MCF 10A (cell line): ENCODE data around the gene CSF1. TPM values are rescaled to one million over a fixed set of nuclear protein-coding genes. Genes with fewer than 3 reads are reported as not detected.

Experiments used
- BruUV-seq: library from RNA; stranded (reverse); fragments of 400-500 nt; replicated peaks from 2 replicates; lab custom pipeline; 2021; lab: Mats Ljungman, UMichigan
- CTCF ChIA-PET: fragments of 300-600 bp; sonication (Branson Sonifier 250); formaldehyde crosslinking; extraction: SDS; loops from one replicate; lab custom pipeline; 2021; ENCODE audit warnings: antibody characterized with exemption, inconsistent platforms; lab: Yijun Ruan, JAX
- POLR2A ChIA-PET: fragments of 300-600, 350-650 bp; sonication (Branson Sonifier 250); formaldehyde crosslinking; extraction: SDS; loops from one replicate; lab custom pipeline; 2020; ENCODE audit warnings: antibody characterized with exemption, inconsistent platforms; lab: Yijun Ruan, JAX
- DNase-seq: peaks from one replicate; pipeline ENCODE4 v3.0.0-alpha.2; 2018; ENCODE audit not compliant: unreplicated experiment
- H3K27ac Mint-ChIP-seq: one replicate; pipeline ENCODE4 v1.8.0; 2022; ENCODE audit warnings: mild to moderate bottlenecking, low read depth, mixed read lengths; ENCODE audit not compliant: unreplicated experiment
- H3K27me3 Mint-ChIP-seq: one replicate; pipeline ENCODE4 v1.8.0; 2022; ENCODE audit warnings: mixed read lengths; ENCODE audit not compliant: insufficient read depth, unreplicated experiment
- H3K36me3 Mint-ChIP-seq: one replicate; pipeline ENCODE4 v1.8.0; 2022; ENCODE audit warnings: mild to moderate bottlenecking, moderate library complexity, mixed read lengths; ENCODE audit not compliant: insufficient read depth, unreplicated experiment
- H3K4me1 Mint-ChIP-seq: one replicate; pipeline ENCODE4 v1.8.0; 2022; ENCODE audit warnings: mixed read lengths; ENCODE audit not compliant: insufficient read depth, unreplicated experiment
- H3K4me3 Mint-ChIP-seq: one replicate; pipeline ENCODE4 v1.8.0; 2022; ENCODE audit warnings: mild to moderate bottlenecking, moderate library complexity, mixed read lengths; ENCODE audit not compliant: unreplicated experiment
- H3K9me3 Mint-ChIP-seq: one replicate; pipeline ENCODE4 v1.8.0; 2022; ENCODE audit warnings: mixed read lengths; ENCODE audit not compliant: unreplicated experiment
- CTCF ChIP-seq: fragments of 200-600 bp; IDR thresholded peaks from one replicate; pipeline ENCODE4 v1.8.0; 2022; ENCODE audit warnings: antibody characterized with exemption, mild to moderate bottlenecking; ENCODE audit not compliant: unreplicated experiment
- intact Hi-C: fragments of 100-400 bp; cut with micrococcal nuclease; formaldehyde crosslinking; loops from 2 replicates; pipeline ENCODE4 v1.14.1; 2022
- total RNA-seq: library from RNA; stranded (reverse); gene quantifications from 2 replicates; pipeline ENCODE4 v1.2.3, GENCODE V29; 2022

Gene CSF1
- total RNA-seq, 1 experiment from 2014 or later: 6.3 TPM

- no TSS peak for BruUV-seq
- H3K4me3 Mint-ChIP-seq: no peak overlapping the region
- H3K27me3 Mint-ChIP-seq: no peaks in the 10 kb centered on the region
- H3K27ac Mint-ChIP-seq: no peak overlapping the region
- POLR2A ChIA-PET: interaction anchor here (0.8 kb wide), 1 partner anchor 37 kb away, joined by 4 read pairs; no protein-coding TSS in a partner anchor
- no peaks in the 10 kb centered on the region for H3K36me3 Mint-ChIP-seq
- CTCF ChIA-PET: interaction anchor here (0.6 to 1.6 kb wide), 2 partner anchors 56 to 110 kb away, joined by 5 to 9 read pairs; partner anchors contain the start of gene AHCYL1
- intact Hi-C loops: loop anchor here (10.0 kb wide), 1 partner anchor 110 kb away; the partner anchor contains the start of gene AHCYL1
- no peaks in the 10 kb centered on the region for H3K9me3 Mint-ChIP-seq
- peaks cover 41% of the 10 kb centered on the region for H3K4me1 Mint-ChIP-seq
- no peak for DNase-seq
- no peak for TF ChIP-seq CTCF
Measured at GRCh38 chr1:109874445-109874844, 36.2 kb upstream of the CSF1 start.

- DNase-seq: no peak
- Mint-ChIP-seq H3K4me1 (peaks cover 41% of the 10 kb centered on the region), H3K27me3 (no peaks in the 10 kb centered on the region), H3K4me3 (no peak overlapping the region), H3K9me3 (no peaks in the 10 kb centered on the region), H3K27ac (no peak overlapping the region), H3K36me3 (no peaks in the 10 kb centered on the region)
- TF ChIP-seq CTCF: no peak
- intact Hi-C loops: loop anchor here (2.0 to 10.0 kb wide), 4 partner anchors 17 to 109 kb away; partner anchors contain the start of genes AHCYL1 and CSF1
- no TSS peak for BruUV-seq
- ChIA-PET POLR2A (interaction anchor here (0.9 kb wide), 1 partner anchor 95 kb away, joined by 3 read pairs; no protein-coding TSS in a partner anchor), CTCF (interaction anchor here (1.6 kb wide), 1 partner anchor 109 kb away, joined by 9 read pairs; the partner anchor contains the start of gene AHCYL1)
Measured at GRCh38 chr1:109875874-109876273, 34.8 kb upstream of the CSF1 start.

GRCh38 chr1:109876617-109877316 lies 33.9 kb upstream of the CSF1 start:
- Mint-ChIP-seq H3K9me3 (no peaks in the 10 kb centered on the region), H3K4me3 (peak overlapping the region; percentile 29), H3K36me3 (no peaks in the 10 kb centered on the region), H3K4me1 (peaks cover 41% of the 10 kb centered on the region), H3K27ac (peak overlapping the region; percentile 96), H3K27me3 (no peaks in the 10 kb centered on the region)
- no peak for TF ChIP-seq CTCF
- DNase-seq: no peak
- intact Hi-C loops: loop anchor here (2.0 to 10.0 kb wide), 4 partner anchors 16 to 108 kb away; partner anchors contain the start of genes AHCYL1 and CSF1
- BruUV-seq: no TSS peak
- POLR2A ChIA-PET: interaction anchor here (0.8 to 1.8 kb wide), 7 partner anchors 10 to 107 kb away, joined by 3 to 9 read pairs (median 4); partner anchors contain the start of gene AHCYL1
- CTCF ChIA-PET: interaction anchor here (0.6 to 2.5 kb wide), 12 partner anchors 9 to 237 kb away, joined by 3 to 11 read pairs (median 3); no protein-coding TSS in a partner anchor

GRCh38 chr1:109877317-109877771 lies 33.3 kb upstream of the CSF1 start:
- peaks cover 37% of the 10 kb centered on the region for H3K4me1 Mint-ChIP-seq
- POLR2A ChIA-PET: interaction anchor here (0.8 to 1.8 kb wide), 7 partner anchors 9 to 107 kb away, joined by 3 to 9 read pairs (median 4); partner anchors contain the start of gene AHCYL1
- no TSS peak for BruUV-seq
- H3K36me3 Mint-ChIP-seq: no peaks in the 10 kb centered on the region
- peak; percentile 87 for DNase-seq
- intact Hi-C loops: loop anchor here (2.0 to 10.0 kb wide), 4 partner anchors 15 to 107 kb away; partner anchors contain the start of genes AHCYL1 and CSF1
- H3K4me3 Mint-ChIP-seq: peak overlapping the region; percentile 29
- CTCF ChIA-PET: interaction anchor here (0.6 to 2.5 kb wide), 12 partner anchors 9 to 238 kb away, joined by 3 to 11 read pairs (median 3); no protein-coding TSS in a partner anchor
- peak overlapping the region; percentile 96 for H3K27ac Mint-ChIP-seq
- H3K9me3 Mint-ChIP-seq: no peaks in the 10 kb centered on the region
- peak; percentile 21 for TF ChIP-seq CTCF
- H3K27me3 Mint-ChIP-seq: no peaks in the 10 kb centered on the region
